Type B pancreatic cell (in vitro differentiated cells): Measurements from ENCODE around the gene EFNB2. TPM values are rescaled to one million over a fixed set of nuclear protein-coding genes. Genes with fewer than 3 reads are reported as not detected.

Experiments used
- DNase-seq: peaks from one replicate; pipeline ENCODE4 v3.0.0; 2021; ENCODE audit warnings: mixed read lengths; ENCODE audit not compliant: unreplicated experiment; ENCODE audit errors: extremely low spot score
- H3K27ac Mint-ChIP-seq: 2 replicates; pipeline ENCODE4 v1.8.0; 2021; ENCODE audit warnings: mild to moderate bottlenecking, mixed read lengths
- H3K27me3 Mint-ChIP-seq: 2 replicates; pipeline ENCODE4 v1.8.0; 2021; ENCODE audit warnings: mixed read lengths
- H3K36me3 Mint-ChIP-seq: 2 replicates; pipeline ENCODE4 v1.8.0; 2021; ENCODE audit warnings: mixed read lengths
- H3K4me1 Mint-ChIP-seq: one replicate; pipeline ENCODE4 v1.8.0; 2021; ENCODE audit warnings: mixed read lengths; ENCODE audit not compliant: unreplicated experiment
- H3K4me3 Mint-ChIP-seq: 2 replicates; pipeline ENCODE4 v1.8.0; 2021; ENCODE audit warnings: mild to moderate bottlenecking, mixed read lengths
- H3K9me3 Mint-ChIP-seq: 2 replicates; pipeline ENCODE4 v1.8.0; 2021; ENCODE audit warnings: mixed read lengths
- total RNA-seq: library from RNA; stranded (reverse); gene quantifications from 2 replicates; pipeline ENCODE4 v1.2.1, GENCODE V29; 2021; ENCODE audit warnings: low replicate concordance
- TF ChIP-seq, protein P1 (sequence below): fragments of 200-600 bp; sonication (generic); conservative IDR thresholded peaks from 2 replicates; pipeline ENCODE4 v1.5.0; 2021; ENCODE audit warnings: antibody characterized with exemption, mild to moderate bottlenecking

The EFNB2 gene
- total RNA-seq, 1 donor from 2014 or later, result 67.1 TPM

DNA sequence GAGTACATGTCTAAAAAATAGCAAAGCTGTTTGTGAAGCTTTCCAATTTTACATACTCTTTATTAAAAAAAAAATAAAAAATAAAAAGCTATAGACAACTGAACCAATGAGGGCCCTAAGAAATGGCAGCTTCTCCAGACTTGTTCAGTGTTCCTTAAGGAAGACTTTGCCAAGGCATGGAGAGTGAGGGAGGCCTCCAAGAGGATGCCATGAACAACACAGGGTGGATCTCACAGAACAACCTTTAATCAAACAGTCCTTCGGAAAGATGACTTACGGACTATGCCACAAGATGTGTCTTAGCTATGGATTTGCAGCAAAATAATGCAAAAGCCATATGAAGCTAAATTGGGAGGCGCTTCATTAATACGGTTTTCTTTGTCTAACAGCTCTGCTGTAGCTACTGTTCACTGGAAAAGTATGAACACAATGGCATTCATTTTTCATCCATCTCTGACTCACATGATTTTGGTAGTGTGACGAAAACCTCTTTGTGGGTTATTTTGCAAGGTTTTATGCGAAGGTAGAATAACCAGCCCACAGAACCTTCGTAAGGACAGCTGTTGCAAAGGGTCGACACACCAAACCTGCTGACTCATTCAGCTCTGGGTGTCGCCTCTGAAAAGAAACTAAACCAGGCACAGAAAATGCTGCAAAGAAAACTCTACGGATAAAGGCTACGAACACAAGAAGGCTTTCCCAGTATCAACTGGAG lies 27.7 kb downstream of the EFNB2 start:
- TF ChIP-seq, protein P1, sequence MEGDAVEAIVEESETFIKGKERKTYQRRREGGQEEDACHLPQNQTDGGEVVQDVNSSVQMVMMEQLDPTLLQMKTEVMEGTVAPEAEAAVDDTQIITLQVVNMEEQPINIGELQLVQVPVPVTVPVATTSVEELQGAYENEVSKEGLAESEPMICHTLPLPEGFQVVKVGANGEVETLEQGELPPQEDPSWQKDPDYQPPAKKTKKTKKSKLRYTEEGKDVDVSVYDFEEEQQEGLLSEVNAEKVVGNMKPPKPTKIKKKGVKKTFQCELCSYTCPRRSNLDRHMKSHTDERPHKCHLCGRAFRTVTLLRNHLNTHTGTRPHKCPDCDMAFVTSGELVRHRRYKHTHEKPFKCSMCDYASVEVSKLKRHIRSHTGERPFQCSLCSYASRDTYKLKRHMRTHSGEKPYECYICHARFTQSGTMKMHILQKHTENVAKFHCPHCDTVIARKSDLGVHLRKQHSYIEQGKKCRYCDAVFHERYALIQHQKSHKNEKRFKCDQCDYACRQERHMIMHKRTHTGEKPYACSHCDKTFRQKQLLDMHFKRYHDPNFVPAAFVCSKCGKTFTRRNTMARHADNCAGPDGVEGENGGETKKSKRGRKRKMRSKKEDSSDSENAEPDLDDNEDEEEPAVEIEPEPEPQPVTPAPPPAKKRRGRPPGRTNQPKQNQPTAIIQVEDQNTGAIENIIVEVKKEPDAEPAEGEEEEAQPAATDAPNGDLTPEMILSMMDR, result no peak
- no peaks in the 10 kb centered on the region for H3K27me3 Mint-ChIP-seq
- peaks cover 18% of the 10 kb centered on the region for H3K4me1 Mint-ChIP-seq
- H3K36me3 Mint-ChIP-seq, result peaks cover 61% of the 10 kb centered on the region
- peak overlapping the region; percentile 77 for H3K4me3 Mint-ChIP-seq
- peak overlapping the region; percentile 76 for H3K27ac Mint-ChIP-seq
- H3K9me3 Mint-ChIP-seq, result no peaks in the 10 kb centered on the region
- DNase-seq, result no peak

DNA sequence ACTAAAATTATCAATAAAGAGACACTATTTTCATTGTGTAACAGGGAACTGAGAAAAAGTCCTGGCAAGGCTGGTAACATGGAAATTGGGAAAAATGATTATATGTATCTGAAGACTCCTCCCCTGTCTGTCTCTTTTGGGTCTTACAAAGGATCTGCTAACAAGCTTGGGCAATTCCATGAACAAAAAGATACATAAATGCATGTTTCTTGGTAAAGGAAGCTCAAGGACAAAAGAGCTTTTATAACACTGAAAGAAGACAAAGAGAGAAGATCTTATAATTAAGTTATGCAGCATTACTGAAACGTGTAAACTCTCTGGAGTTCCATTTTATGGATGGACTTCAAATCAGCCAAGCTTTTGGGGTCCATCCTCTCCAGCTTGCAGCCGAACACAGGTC lies 29.2 kb downstream of the EFNB2 start:
- Mint-ChIP-seq H3K36me3 (peaks cover 58% of the 10 kb centered on the region), H3K27ac (no peak overlapping the region), H3K4me1 (peaks cover 23% of the 10 kb centered on the region), H3K9me3 (peaks cover 5% of the 10 kb centered on the region), H3K4me3 (no peak overlapping the region), H3K27me3 (no peaks in the 10 kb centered on the region)
- TF ChIP-seq, protein P1, result no peak
- DNase-seq, result no peak

DNA sequence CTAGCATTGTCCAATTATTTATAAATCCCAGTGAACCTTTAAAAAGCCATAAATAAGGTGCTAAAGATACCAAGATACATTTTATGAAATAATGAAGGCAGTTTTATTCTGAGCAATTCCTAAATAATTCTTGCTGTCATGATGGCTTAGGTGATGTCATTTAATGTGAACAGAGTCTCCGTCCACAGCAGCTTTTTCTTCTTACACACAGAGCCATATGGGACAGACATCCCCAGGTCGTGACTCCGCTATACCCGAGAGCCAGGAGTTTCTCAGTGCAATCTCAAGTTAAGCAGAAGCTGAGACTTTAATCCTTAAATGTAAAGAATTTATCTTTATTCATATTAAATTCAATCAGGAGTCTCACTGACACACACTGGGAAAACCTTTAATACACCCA lies 29.7 kb downstream of the EFNB2 start:
- Mint-ChIP-seq H3K4me3 (no peak overlapping the region), H3K4me1 (peaks cover 23% of the 10 kb centered on the region), H3K9me3 (peaks cover 5% of the 10 kb centered on the region), H3K36me3 (peaks cover 55% of the 10 kb centered on the region), H3K27ac (no peak overlapping the region), H3K27me3 (no peaks in the 10 kb centered on the region)
- TF ChIP-seq, protein P1, result no peak
- no peak for DNase-seq

DNA sequence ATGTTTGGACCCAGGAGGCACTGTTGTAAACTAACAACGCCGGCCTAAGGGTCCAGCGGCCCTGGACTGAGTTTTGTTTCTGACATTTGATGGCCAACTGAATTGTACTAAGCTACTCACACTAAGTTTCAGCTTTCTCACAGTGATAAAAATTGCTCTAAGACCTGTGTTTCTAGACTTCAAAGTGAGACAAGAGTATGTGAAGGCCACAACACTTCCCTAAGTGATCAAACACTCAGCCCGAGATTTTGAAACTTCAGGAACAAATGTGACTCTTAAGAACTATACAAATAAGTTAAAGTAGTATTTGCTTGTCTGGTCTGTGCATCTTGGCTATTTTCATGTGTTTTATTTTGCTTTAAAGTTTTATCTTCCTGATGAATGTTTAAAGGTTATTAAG lies 30.2 kb downstream of the EFNB2 start:
- peaks cover 28% of the 10 kb centered on the region for H3K4me1 Mint-ChIP-seq
- TF ChIP-seq, protein P1, result no peak
- H3K9me3 Mint-ChIP-seq, result peaks cover 5% of the 10 kb centered on the region
- peaks cover 57% of the 10 kb centered on the region for H3K36me3 Mint-ChIP-seq
- H3K4me3 Mint-ChIP-seq, result no peak overlapping the region
- no peak overlapping the region for H3K27ac Mint-ChIP-seq
- no peak for DNase-seq
- H3K27me3 Mint-ChIP-seq, result no peaks in the 10 kb centered on the region

DNA sequence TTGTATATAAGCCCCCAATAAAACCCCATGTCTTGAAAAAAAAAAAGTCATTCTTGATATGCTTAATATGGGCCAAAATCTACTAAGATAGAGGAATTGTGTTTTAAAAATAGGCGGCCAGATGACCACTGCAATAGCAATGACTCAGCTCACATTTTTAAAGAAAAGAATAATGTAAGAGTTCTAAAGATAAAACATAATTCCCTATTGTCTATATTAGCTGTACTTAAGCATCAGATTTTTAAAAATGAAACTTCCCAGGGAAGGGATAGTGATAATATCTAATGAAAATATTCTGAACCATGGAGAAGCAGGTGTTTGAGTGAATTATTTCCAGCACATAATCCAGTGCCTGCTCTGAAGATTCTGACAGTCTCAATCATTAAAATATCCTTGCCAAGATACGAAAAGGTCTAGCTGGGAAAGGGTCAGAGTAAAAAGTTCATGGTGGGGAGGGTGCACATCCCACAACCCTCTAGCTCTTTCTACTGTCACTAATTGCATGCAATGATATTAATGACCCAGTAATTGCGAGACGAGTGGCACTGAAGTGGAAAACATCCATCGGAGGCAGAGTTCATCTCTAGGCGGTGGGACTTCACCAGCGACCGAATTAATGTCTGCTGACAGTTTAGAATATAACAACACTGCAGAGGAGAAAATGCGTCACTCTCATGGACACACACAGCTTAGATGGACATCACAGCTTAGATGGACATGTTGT lies 31.6 kb downstream of the EFNB2 start:
- no peak for DNase-seq
- Mint-ChIP-seq H3K27me3 (no peaks in the 10 kb centered on the region), H3K27ac (no peak overlapping the region), H3K4me3 (no peak overlapping the region), H3K4me1 (peaks cover 42% of the 10 kb centered on the region), H3K9me3 (peaks cover 5% of the 10 kb centered on the region), H3K36me3 (peaks cover 56% of the 10 kb centered on the region)
- TF ChIP-seq, protein P1, result no peak
